Measurements from ENCODE around the gene FAM221B.

DNA sequence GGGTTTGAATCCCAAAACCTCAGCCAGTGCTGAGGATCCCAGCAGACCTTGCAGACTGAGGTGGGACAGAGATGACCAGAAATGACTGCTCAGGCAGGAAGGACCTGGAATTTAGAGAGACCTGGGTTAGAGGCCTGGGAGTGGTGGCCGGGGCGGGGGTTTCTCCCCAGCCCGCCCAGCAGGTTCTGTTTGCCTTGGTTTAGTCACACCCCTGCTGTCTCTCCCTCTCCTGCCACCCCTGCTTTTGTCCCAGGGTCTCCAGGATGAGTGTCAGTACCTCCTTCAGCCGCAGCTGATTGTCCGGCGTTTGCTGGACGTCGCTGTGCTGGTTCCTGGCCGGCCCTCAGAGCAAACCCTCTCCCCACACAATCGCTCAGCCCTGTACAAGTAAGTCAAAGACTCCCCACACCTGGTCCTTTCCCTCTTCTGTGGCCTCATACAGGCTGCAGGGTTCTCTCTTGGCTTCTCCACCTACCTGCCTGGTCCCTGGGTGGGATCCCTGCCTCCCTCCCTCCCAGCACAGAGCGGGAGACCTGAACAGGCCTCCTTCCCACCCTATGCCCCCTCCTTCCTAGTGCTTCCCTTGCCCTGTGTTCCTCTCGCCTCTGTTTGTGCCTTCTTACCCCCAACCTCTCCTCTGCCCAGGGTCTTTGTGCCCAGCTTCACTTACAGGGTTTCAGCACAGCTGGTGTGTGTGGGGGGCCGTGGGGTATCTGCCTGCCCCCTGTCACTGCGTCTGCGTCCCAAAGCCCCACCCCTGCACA is 12.5 kb upstream of the FAM221B start:
- TF ChIP-seq CTCF (IDR thresholded peaks at IDR 0.05) (no peak), POLR2A (IDR thresholded peaks at IDR 0.05) (no peak)

Measured in Peyer's patch (tissue), 4 donors.